ENCODE results near the gene UNC45A.

GRCh38 chr15:90988296-90988695 lies 53.2 kb downstream of the UNC45A start:
- TF ChIP-seq ATF3 (CRISPR knock-in tag; conservative IDR thresholded peaks at IDR 0.05) (no peak), CTCF (IDR thresholded peaks at IDR 0.05) (no peak), ZNF263 (CRISPR knock-in tag; IDR thresholded peaks at IDR 0.05; ENCODE audit: low read depth) (no peak), FOXK1 (CRISPR knock-in tag; IDR thresholded peaks at IDR 0.05) (no peak), NFYB (CRISPR knock-in tag; conservative IDR thresholded peaks at IDR 0.05; ENCODE audit: low read depth) (no peak), ZNF396 (CRISPR knock-in tag; IDR thresholded peaks at IDR 0.05; ENCODE audit: borderline replicate concordance) (no peak), USF1 (CRISPR knock-in tag; IDR thresholded peaks at IDR 0.05) (no peak), MXD4 (CRISPR knock-in tag; IDR thresholded peaks at IDR 0.05; ENCODE audit: borderline replicate concordance) (no peak), ZBTB43 (CRISPR knock-in tag; IDR thresholded peaks at IDR 0.05) (no peak), ZNF232 (CRISPR knock-in tag; IDR thresholded peaks at IDR 0.05) (no peak), FOXP1 (CRISPR knock-in tag; IDR thresholded peaks at IDR 0.05; ENCODE audit: borderline replicate concordance) (no peak), CREB1 (CRISPR knock-in tag; IDR thresholded peaks at IDR 0.05) (no peak)

Data from WTC11 (cell line).